Stimulated activated CD8-positive, alpha-beta memory T cell treated with anti-CD3 and anti-CD28 coated beads, Interleukin-15, amount 100 ng/mL, for 24 hours (primary cell): ENCODE data around the gene DNAH2.

Experiments
- DNase-seq: peaks from one replicate; pipeline ENCODE4 v3.0.0-alpha.2; 2020; ENCODE audit warnings: low read depth

Gene DNAH2

DNA sequence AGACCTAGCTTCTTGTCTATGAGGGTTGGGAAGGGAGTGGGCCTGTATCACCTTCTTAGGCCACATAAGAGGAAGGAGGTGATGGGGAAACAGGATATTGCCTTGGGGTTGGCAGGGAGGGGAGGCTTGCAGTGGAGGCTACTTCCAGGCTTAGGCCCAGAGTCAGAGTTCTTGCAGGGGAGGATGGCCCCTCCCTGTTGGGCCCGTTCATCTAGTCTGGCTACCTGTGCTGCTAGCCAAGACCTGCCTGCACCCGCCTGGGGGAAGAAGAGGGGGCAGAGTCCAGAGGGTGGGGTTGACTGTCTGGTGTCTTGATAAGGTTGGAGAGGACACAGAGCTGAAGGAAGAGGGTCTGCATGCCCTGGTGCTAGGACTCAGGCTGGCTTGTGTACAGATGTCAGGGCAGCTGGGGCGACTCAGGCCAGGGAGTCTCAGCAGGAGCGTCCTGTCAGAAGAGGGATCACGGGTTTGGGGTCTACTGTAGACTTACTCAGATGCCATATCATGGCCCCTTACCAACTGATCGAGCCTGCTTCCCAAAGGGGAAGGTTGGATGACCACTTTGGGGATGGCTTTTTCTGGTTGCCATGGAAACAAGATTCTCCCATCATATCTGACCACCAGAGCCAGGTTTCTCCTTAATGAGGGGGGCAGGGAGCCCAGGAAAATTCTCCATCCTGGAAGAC, 121.8 kb downstream of the DNAH2 start:
- DNase-seq: no peak

DNA sequence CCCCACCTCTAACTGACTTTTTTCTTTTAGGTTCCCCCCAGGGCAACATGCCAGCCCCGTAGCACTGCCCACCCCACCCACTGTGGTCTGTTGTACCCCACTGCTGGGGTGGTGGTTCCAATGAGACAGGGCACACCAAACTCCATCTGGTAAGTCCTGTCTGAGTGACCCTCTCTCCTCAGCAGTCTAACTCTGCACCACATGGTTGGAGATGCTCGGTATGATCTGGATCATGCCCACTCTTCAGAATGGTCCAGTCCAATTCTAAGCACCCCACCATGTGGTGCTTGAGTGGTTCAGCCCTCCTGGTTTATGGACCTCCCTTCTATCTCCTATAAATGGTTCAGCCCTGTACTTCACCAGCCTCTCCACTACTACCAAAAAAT, 122.3 kb downstream of the DNAH2 start:
- DNase-seq: no peak

DNA sequence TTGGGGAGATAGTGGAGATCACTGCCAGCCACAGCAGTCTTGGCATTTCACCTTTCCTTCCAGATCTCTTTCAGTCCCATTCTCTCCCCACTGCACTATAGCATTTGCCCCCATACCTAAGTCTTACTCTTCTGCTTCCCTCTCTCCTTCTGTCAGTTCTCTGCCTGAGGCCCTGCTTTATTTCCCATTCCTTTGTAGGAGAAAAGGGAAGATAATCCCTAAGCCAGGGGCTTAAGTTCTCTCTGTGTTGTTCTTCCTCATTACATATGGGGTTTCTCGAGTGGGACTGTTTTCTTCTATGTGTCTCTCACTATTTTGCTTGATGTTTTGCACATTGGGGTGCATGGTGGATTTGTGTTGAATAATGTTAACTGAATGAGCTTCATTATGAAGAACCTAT, 122.9 kb downstream of the DNAH2 start:
- DNase-seq: no peak

DNA sequence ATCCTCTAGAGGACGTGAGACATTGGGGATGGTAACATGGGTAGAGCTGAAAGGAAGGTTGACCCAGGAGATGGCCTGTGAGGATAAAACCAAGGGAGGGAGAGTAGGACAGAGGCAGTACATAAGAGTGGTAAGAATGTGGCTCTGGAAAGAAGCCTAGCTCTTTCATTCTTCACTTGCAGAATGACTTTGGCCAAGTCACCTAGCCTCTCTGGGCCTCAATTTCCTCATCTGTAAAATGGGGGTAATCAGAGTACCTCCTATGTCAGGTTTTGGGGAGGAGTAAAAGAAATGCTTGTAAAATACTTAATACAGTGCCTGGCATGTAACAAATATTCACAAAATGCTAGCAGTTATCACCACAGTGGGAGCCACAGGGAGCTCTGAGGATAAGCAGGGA, 123.3 kb downstream of the DNAH2 start:
- DNase-seq: no peak

DNA sequence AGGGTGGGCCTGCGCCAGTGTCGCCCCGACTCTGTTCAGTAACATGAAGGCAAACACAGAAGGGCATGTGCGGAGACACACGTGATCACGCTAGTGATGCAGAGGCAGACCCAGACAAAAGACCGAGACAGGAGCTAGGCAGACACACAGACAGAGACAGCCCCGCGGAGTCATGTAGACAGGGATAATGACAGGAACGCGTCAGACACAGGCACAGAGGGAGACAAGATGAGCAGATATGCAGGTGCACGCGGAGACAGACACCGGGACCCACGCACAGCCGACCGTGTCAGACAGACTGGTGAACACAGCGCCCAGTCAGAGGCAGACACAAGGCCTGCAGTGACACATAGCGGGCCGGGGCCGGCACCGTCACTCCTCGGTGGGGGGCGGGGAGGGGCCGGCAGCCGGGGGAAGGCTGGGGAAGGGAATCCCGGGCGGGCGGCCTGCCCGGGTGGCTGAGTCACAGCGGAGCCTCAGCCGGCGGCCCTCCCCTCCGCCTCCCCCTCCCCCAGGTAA, 123.9 kb downstream of the DNAH2 start:
- DNase-seq: peak; percentile 75

DNA sequence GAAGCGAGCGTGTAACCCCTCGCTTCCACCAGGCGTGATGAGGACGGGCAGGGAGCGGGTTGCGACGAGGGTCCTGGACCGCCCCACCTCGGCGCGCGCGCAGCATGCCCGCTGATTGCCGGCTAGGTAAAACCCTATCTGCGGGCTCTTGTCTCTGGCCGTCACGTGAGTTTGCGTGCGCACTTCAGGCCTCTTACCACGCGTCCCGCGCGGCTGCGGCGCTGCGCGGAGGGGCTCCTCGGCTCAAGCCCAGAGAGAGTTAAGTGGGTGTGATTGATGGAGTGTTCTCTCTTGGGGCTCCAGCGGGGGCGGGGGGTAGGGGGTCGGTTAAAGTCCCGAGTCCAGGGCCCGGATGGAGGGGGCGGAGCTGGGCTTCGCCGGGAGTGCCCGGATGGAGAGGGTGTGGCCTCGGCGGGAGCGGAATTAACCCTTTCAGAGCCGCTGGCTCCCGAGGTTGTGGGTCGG, 124.4 kb downstream of the DNAH2 start:
- DNase-seq: peak; percentile 79

DNA sequence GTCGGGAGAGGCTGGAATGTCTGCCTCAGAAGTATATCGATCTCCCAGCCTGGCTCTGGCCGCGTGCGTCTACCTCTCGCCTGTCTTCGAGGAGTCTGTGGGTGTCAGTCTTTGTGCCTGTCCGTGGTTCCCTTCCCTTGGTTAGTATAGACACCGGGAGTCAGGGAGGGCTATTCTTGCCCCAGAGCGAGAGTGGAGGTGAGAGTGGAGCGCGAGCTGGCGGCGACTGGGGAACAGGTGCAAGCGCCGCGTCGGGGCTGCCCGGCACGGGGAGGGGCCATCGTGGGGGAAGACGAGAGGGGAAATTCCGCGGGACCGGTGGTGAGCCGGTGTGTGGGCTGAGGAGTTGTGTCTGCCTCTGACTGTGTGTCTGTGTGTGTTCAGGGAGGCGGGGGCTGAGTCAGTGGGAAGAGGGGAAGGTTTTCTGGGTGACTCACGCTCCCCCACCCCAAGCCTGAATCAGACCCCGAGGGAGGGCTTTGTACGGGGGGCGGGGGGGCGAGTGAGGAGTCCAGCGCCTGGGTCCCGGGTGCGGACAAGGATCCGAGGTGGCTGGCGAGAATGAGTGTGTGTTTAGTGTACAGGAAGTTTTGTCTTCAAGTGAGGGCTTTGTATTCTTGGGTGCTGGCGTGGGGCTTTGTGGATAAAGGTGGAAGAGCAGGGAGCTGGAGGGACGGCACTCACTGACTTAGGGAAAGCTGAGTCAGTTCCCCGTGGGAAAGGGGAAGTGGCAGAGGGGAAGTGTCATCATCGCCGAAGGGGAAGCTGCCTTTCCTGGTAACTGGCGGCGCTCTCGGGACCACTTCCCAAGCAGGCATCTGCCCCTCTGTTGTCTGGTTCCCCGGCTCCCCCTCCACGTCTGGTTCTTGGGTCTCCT, 125.1 kb downstream of the DNAH2 start:
- DNase-seq: peak; percentile 79

DNA sequence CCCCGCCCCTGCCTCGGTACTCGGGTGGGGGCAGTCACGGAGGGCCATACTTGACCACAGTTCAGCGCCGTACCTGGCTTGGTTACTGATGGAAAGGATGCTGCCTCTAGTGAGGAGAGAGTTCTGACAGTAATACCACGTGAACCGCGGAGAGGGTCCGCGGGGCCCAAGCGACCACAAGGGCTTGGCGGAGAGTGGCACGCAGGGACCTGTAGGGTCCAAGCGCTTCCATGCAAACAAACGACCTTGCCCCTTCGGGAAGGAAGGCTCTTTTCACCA, 125.7 kb downstream of the DNAH2 start:
- peak; percentile 29 for DNase-seq

DNA sequence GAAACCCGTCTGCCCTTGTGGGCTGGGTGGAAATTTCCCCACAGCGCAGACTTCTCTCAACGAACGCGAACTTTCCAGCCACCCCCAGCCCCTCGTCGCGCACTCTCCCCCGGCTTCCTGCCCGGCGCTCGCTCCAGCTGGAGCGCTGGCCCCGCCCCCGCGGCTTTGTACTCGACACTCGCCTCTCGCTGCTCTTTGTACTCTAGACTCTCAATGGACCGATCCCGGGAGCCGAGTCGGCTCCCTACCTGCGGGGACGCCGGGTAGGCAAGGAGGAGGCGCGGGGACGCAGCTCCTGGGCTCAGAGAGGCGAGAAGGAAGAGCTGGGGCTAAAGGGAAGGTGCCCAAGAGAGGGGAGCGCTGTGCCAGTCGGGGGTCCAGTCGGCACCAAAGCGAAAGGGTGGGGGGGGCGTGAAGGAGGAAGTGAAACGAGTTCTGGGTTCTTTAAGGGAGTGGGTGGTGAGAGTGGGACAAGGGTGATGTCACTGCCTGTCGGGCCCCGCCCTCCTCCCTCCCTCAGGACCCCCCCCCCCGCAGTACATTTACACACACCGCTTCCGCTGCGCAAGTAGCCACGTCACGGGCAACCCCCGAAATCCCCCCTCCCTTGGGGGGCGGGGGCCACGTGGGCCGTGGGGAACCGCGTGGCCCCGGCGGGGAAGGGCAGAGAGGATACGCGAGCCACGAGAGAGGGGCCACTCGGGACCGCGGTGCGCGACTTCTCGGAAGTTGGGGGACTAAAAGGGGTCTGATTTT, 126.2 kb downstream of the DNAH2 start:
- peak; percentile 76 for DNase-seq

DNA sequence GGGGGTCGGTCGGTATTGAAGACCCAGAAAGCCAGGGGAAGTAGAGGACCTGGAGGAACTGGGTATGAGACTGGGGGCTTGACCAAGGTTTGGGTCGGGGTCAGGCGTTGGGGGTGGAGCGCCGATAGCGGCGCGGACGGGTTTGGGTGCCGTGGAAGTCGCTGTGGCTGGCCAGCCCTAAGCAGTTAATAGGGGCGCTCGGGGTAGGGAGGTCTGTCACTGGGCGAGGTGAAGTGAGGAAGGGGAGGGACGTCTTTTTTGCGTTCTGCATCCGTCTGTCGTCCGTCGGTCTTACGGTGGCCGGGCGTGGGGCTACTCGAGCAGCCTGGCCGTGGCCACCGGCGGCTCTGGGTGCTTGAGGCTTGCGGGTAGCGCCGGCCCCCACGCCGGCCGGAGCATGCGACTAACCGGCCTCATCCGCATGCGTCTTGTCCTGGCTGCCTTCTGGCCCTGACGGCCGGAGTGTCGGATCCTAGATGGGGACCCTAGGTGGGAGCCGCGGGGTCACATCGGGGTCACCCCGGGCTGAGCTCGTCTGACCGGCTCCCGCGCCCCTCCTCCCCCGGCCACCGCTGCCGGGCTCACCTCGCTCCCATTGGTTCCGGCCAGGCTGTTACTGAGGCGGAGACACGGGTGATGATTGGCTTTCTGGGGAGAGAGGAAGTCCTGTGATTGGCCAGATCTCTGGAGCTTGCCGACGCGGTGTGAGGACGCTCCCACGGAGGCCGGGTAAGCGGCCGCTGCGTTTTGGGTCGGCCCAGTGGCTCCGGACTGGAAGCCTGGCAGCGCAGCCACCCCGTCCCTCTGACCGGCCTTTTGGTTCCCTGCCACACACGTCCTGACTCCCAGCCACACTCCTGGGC, 127.0 kb downstream of the DNAH2 start:
- peak; percentile 56 for DNase-seq

DNA sequence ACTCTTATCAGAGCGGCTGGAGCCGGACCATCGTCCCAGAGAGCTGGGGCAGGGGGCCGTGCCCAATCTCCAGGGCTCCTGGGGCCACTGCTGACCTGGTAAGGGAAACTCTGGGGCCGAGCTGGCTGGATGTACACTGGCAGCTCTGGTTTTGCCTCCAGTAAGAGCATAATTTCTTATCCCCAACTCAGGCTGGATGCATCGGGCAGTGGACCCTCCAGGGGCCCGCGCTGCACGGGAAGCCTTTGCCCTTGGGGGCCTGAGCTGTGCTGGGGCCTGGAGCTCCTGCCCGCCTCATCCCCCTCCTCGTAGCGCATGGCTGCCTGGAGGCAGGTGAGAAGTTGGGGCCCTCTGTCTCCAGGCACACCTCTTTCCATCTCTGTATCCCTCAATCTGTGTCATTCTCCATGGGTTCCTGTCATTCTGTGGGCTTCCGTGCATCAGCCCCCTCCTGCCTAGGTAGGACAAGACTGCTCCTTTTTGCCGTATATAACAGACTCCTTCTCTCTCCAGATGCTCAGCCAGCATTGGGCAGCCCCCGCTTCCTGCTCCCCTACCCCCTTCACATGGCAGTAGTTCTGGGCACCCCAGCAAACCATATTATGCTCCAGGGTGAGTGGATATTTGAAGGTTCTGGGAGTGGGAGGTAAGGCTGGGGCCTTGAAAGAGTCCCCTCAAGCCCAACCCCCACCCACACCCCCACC, 128.0 kb downstream of the DNAH2 start:
- DNase-seq: no peak

DNA sequence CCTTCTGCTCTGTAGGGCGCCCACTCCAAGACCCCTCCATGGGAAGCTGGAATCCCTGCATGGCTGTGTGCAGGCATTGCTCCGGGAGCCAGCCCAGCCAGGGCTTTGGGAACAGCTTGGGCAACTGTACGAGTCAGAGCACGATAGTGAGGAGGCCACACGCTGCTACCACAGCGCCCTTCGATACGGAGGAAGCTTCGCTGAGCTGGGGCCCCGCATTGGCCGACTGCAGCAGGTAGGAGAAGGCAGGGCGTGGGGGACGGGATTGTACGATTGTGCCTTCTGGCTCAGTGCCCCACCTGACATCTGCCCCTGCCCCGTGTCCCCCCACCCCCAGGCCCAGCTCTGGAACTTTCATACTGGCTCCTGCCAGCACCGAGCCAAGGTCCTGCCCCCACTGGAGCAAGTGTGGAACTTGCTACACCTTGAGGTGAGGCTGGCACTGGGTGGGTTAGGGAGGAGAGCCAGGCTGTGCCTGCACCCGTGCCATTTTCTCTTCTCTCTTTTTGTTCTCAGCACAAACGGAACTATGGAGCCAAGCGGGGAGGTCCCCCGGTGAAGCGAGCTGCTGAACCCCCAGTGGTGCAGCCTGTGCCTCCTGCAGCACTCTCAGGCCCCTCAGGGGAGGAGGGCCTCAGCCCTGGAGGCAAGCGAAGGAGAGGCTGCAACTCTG, 128.7 kb downstream of the DNAH2 start:
- no peak for DNase-seq

DNA sequence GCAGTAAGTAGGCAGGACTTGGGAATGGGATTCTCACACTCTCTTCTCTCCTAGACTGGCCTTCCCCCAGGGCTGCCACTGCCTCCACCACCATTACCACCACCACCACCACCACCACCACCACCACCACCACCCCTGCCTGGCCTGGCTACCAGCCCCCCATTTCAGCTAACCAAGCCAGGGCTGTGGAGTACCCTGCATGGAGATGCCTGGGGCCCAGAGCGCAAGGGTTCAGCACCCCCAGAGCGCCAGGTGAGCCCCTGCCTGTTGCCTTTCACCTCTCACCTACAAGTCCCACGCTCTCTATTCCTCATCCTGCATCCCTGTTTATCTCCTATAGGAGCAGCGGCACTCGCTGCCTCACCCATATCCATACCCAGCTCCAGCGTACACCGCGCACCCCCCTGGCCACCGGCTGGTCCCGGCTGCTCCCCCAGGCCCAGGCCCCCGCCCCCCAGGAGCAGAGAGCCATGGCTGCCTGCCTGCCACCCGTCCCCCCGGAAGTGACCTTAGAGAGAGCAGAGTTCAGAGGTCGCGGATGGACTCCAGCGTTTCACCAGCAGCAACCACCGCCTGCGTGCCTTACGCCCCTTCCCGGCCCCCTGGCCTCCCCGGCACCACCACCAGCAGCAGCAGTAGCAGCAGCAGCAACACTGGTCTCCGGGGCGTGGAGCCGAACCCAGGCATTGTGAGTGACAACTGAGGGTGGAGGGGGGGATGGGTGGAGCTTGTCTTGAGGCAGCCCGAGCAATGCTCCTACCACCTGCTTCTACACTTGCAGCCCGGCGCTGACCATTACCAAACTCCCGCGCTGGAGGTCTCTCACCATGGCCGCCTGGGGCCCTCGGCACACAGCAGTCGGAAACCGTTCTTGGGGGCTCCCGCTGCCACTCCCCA, 129.5 kb downstream of the DNAH2 start:
- no peak for DNase-seq

DNA sequence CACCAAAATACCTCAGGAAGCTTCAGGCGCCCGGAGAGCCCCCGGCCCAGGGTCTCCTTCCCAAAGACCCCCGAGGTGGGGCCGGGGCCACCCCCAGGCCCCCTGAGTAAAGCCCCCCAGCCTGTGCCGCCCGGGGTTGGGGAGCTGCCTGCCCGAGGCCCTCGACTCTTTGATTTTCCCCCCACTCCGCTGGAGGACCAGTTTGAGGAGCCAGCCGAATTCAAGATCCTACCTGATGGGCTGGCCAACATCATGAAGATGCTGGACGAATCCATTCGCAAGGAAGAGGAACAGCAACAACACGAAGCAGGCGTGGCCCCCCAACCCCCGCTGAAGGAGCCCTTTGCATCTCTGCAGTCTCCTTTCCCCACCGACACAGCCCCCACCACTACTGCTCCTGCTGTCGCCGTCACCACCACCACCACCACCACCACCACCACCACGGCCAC, 130.6 kb downstream of the DNAH2 start:
- DNase-seq: no peak

DNA sequence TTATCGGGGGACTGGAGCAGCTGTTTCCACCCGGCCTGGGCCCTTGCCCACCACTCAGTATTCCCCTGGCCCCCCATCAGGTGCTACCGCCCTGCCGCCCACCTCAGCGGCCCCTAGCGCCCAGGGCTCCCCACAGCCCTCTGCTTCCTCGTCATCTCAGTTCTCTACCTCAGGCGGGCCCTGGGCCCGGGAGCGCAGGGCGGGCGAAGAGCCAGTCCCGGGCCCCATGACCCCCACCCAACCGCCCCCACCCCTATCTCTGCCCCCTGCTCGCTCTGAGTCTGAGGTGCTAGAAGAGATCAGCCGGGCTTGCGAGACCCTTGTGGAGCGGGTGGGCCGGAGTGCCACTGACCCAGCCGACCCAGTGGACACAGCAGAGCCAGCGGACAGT, 131.2 kb downstream of the DNAH2 start:
- DNase-seq: no peak

DNA sequence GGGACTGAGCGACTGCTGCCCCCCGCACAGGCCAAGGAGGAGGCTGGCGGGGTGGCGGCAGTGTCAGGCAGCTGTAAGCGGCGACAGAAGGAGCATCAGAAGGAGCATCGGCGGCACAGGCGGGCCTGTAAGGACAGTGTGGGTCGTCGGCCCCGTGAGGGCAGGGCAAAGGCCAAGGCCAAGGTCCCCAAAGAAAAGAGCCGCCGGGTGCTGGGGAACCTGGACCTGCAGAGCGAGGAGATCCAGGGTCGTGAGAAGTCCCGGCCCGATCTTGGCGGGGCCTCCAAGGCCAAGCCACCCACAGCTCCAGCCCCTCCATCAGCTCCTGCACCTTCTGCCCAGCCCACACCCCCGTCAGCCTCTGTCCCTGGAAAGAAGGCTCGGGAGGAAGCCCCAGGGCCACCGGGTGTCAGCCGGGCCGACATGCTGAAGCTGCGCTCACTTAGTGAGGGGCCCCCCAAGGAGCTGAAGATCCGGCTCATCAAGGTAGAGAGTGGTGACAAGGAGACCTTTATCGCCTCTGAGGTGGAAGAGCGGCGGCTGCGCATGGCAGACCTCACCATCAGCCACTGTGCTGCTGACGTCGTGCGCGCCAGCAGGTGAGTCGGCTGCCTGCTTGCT, 131.7 kb downstream of the DNAH2 start:
- DNase-seq: no peak

DNA sequence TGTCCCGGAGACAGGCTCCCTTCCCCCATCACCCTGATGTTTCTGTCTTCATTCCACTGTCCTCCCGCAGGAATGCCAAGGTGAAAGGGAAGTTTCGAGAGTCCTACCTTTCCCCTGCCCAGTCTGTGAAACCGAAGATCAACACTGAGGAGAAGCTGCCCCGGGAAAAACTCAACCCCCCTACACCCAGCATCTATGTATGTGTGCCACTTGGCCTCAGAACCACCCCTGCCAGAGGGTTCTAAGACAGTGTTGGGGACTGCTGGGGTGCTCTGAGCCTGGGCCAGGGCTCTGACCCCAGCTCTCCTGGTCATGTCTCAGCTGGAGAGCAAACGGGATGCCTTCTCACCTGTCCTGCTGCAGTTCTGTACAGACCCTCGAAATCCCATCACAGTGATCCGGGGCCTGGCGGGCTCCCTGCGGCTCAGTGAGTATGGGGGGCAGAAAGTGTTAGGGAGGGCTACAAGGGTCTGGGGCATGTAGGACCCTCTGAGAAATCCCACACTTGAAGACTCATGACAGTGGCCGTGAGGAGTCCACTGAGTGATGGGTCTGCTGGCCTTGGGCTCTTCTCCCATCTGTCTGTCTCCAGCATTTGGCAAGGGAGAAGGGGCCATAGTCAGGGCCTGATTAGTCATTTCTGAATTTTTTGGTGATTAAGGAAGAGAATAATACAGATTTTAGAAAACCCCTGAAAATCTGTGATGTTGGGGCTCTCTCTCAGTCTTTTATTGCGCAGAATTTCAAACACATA, 132.4 kb downstream of the DNAH2 start:
- no peak for DNase-seq
